HG03520 (cell line): ENCODE data around the gene GABRR2.

Experiments
- ATAC-seq: cut with Tn5 transposase; IDR thresholded peaks from one replicate; pipeline ENCODE4 v1.9.1; 2021; ENCODE audit warnings: mild to moderate bottlenecking, moderate library complexity; ENCODE audit not compliant: unreplicated experiment

The GABRR2 gene

DNA sequence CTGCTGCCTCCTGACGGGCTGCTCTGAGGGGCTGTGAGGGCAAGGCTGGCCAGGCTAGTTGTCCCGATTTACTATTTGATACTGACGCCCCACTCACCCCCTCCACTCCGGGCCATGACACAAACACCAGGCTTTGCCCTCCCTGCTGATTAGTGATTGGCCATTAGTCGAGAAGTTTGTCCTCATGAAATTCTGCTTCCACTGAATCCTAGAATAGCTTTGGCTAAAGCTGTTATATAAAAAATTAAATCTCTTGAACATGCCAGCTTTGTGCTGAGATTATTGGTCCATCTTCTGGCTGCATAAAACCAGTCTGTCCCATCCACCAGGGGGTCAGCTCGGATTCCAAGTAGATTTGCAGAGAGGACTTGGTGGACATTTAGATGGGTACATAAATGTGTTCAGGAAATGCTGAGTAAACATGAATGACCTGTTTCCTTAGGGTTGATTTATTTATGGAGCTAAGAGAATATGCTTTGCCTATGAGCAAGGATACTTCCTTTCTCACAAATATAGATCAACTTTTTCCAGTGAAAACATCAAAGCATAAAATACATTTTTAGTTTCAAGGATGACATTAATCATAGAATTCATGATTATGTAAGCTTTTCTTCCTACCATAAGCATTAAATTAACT, at the start of gene GABRR2:
GABRR2 (minus strand) TSS at position 51 of the 637 bp plus-strand sequence. CDS start 134 bp downstream, outside the sequence.
- ATAC-seq = no peak

DNA sequence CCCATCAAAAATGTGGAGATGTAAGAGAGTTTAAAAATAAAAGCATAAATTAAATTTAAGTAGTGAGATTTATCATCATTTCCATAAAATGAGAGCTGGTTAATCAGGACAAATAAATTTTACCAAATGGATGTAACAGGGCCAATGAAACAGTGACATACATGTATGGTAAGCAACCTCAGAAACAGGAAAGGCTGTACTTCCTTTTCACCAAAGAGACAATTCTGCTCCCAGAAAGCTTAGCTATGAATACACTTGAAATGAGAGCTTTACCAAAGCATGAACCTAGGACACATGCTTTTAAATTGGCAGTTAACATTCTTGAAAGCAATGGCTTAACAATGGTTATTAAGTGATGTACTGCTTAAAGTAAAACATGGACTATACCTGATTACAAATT, 49.5 kb upstream of the GABRR2 start:
- ATAC-seq = no peak

DNA sequence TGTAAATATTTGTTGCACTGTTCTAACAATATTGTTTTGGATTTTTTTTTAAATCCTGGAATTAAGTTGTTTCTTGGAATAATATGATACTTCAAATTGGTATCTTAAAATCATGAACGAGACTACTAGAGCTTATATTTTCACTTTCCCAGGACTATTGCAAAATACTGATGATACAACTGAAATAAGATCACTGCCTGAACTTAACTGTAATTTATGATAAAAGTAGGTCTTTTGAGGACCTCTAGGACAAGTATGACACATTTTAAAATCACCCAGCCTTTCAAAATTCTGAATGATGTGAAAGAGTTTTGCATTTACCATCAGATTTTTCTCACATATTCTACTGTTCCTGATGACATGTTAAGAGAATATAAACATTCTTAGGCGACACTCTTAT, 46.1 kb upstream of the GABRR2 start:
- no peak for ATAC-seq

- ATAC-seq = peak; percentile 47
These were observed 45.4 kb upstream of the GABRR2 start for GRCh38 chr6:89360415-89360999.

- ATAC-seq = no peak
These were observed 44.5 kb upstream of the GABRR2 start for GRCh38 chr6:89359561-89359960.

- ATAC-seq = peak; percentile 42
These were observed 42.3 kb upstream of the GABRR2 start for GRCh38 chr6:89357390-89357789.

- no peak for ATAC-seq
These were observed 41.6 kb upstream of the GABRR2 start for GRCh38 chr6:89356642-89357170.

DNA sequence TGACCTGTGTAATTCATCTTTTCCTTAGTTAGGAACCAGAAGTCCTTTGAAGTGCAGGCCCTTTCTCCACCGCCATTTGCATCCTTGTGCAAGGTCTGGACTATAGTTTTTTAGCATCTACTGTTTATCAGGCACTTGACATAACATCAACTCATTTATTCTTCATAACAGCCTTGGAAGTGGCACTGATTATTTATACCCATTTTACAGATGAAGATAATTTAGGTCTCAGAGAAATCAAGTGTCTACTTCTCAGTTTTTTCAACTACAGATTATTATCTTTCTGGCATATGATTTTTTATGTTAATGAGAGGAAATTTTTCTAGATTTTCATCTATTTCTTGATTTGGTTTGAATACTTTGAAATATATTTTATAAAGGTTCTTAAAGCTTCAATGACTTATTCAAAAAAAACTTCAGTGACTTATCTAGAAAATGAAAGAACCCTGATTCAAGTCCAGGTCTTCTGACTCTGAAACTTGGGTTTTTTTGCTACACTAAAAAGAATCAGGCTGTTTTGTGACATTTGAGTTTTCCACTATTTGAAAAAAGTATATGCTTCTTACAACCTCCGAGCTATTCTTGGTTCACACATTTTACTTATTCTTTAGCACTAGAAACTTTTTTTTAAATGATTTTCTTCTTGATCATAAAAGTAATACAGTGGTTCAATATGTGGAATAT, 40.6 kb upstream of the GABRR2 start:
- ATAC-seq = no peak

DNA sequence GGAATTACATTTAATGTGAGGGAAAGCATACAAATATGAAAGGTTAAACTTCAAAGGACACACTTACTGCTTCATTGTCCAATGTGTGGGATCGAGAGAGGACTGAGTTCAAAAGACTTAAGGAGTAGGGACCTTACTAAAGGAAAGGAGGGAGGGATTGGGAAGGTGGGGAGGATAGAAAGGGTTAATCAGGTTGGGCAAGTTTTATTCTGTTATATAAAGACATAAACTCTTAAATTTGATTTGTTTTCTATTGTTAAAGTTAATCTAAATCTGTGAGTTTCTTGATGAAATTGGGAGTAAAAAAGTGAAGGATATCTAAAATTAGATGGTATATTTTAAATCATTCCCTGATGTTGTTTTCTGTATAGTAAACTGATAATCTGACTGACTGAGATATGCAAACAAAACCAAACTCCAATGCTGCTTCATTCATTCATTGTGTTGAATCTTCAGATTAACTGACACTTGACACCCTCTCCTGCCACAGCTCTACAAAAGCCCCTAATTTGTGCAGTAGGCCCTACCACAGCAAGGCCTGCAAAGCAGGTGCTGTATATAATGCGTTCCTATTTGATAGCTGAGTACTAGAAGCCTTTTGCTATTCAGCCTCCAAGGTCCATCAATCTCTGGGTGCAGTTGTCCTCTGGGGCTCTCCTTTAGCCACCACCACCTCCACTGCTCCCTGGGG, 38.7 kb upstream of the GABRR2 start:
- ATAC-seq = no peak

DNA sequence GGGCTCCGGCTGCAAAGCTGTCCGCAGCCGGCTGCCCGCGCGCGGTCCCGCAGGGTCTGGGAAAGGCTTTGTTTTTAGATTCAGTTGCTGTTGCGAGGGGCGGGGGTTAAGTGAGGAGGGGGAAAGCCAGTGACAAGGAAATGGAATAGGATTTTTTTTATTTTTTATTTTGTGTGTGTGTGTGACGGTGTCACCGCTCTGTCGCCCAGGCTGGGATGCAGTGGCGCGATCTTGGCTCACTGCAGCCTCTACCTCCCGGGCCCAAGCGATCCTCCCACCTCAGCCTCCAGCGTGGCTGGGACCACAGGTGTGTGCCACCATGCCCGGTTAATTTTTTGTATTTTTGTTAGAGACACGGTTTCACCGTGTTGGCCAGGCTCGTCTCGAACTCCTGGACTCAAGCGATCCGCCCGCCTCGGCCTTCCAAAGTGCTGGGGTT, 38.0 kb upstream of the GABRR2 start:
- no peak for ATAC-seq

GRCh38 chr6:89352278-89353117, 37.4 kb upstream of the GABRR2 start, which contains the start of gene UBE2J1:
Gene UBE2J1, minus strand, starts transcription at chr6:89352722. Its CDS starts 153 bp downstream, at chr6:89352569.
- peak; percentile 31 for ATAC-seq

GRCh38 chr6:89351671-89352277, 36.7 kb upstream of the GABRR2 start:
- ATAC-seq = no peak

GRCh38 chr6:89350281-89350966, 35.3 kb upstream of the GABRR2 start:
- ATAC-seq = peak; percentile 38

DNA sequence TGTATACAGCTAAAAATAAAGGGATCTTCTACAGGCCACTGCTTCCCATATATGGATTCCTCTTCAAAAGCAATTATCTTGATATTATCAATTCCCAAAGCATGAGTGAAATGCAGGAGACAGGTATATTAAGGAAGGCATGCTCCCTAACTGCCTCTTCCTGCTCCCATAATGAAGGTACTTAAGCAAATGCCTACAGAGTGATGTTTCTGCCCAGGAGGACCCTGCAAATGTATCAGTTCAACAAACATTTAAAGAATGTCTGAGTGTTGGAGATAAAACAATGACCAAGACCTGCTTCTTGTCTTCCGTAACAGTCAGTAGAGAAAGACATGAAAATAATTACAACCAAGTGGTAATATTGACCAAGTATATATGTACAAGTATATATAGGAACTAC, 33.3 kb upstream of the GABRR2 start:
- ATAC-seq = no peak

DNA sequence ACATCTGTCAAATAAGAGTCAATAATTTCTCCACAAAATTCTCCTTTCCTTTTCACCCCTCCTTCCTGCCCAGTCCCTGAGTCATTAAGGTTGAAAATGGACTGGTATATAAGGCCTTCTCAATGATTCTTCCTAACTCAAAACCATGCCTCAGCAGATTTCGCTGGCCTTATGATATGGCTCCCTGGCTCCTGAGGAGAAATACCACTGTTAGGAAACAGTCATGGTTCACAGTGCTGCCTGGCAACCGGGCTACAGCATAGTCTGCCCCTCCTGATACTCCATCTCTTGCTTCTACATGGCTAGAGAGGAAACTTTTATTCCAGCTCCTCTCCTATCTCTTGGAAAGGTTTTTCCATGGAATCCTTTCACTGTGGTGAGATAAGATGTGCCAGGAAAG, 32.7 kb upstream of the GABRR2 start:
- ATAC-seq = no peak

DNA sequence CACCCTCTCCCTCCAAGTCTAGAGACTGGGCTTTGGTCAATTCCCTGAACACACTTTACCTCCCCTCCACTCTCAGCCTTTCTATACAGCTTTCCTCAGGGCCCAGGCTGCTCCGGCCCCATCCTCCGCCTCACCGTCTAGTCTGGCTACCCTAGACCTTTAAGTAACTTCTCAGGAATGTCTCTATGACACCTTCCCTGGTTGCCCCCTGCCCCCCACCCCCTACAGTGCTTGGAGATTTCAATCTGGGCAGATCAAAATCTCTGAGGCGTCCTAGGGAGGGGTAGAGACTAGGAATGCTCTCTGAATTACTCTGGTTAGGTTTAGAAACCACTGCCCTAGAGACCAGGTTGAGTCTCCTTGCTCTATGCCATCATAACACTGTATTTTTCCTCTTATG, 31.3 kb upstream of the GABRR2 start:
- no peak for ATAC-seq

DNA sequence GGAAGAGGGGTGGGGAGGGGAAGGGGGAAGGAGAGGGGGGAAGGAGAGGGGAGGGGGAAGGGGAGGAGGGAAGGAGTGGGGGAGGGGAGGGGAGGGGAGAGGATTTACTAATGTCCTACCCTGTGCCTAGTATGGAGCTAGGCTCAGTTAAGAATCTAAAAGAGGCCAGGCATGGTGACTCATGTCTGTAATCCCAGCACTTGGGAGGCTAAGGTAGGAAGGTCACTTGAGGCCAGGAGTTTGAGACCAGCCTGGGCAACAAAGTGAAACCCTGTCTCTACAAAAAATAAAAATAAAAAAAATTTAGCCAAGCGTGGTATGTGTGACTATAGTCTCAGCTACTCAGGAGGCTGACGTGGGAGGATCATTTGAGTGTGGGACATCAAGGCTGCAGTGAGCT, 24.5 kb upstream of the GABRR2 start:
- no peak for ATAC-seq

GRCh38 chr6:89335164-89335563, 20.1 kb upstream of the GABRR2 start:
- no peak for ATAC-seq

DNA sequence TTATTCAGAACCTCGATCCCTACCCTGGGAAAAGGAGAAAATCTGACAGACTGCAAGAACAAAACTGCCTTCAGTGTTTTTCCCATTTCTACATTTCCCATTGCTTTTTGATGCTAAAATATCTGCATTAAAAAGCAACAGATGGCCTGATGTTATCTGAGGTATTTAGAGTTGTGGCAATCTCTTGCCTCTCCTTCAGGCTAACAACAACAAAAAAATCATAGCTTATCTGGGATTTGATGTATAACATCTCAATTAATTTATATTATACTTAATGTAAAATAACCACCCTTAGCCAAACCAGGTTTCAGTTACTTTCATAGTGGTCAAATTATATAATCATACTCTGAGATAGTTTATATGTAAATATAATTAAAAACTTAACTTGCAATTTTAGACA, 15.8 kb upstream of the GABRR2 start:
- ATAC-seq = no peak
